ENCODE data around the gene ZNF280A. TPM values are rescaled to one million over a fixed set of nuclear protein-coding genes. Genes with fewer than 3 reads are reported as not detected.
"Not testable (repeated sequence)": the region's sequence is repeated elsewhere in the genome, so short reads cannot be mapped to it uniquely, and the experiment has no call there.

ZNF280A gene
- total and polyA plus RNA-seq, 2 experiments from 2014 or later, result not detected

GRCh38 chr22:22532547-22533071 lies 12.5 kb upstream of the ZNF280A start:
- not testable (repeated sequence) for H3K4me1 ChIP-seq (ENCODE audit: insufficient read depth); H3K9me3 Mint-ChIP-seq; H3F3A ChIP-seq (replicated peaks; ENCODE audit: low read depth); DNase-seq (ENCODE audit: low spot score); H3K4me3 Mint-ChIP-seq; H3K36me3 ChIP-seq (ENCODE audit: insufficient read depth); H3K79me2 ChIP-seq (replicated peaks; ENCODE audit: insufficient read depth); H3K4me3 ChIP-seq; ATAC-seq; H3K27ac ChIP-seq (ENCODE audit: low read depth); H4K20me1 ChIP-seq (replicated peaks; ENCODE audit: insufficient read depth); H3K4me1 Mint-ChIP-seq; H3K9me2 ChIP-seq (ENCODE audit: insufficient read depth); H3K4me2 ChIP-seq; H2AFZ ChIP-seq; H3K27ac Mint-ChIP-seq; H3K36me3 Mint-ChIP-seq (ENCODE audit: low read depth)
- H3K27me3 Mint-ChIP-seq (ENCODE audit: insufficient read depth, low read depth, poor library complexity), result peaks cover 62% of the 10 kb centered on the region
- peaks cover 98% of the 10 kb centered on the region for H3K27me3 ChIP-seq (ENCODE audit: insufficient read depth)

GRCh38 chr22:22531770-22532546 lies 11.9 kb upstream of the ZNF280A start:
- ATAC-seq (no peak), DNase-seq (ENCODE audit: low spot score) (no peak)
- Histone ChIP-seq H3F3A (replicated peaks; ENCODE audit: low read depth) (no peaks in the 10 kb centered on the region), H4K20me1 (replicated peaks; ENCODE audit: insufficient read depth) (no peaks in the 10 kb centered on the region), H3K79me2 (replicated peaks; ENCODE audit: insufficient read depth) (no peaks in the 10 kb centered on the region), H3K27me3 (ENCODE audit: insufficient read depth) (peaks cover 98% of the 10 kb centered on the region), H3K4me3 (no peak overlapping the region), H3K27ac (ENCODE audit: low read depth) (no peak overlapping the region), H2AFZ (no peak overlapping the region), H3K4me2 (no peak overlapping the region), H3K4me1 (ENCODE audit: insufficient read depth) (no peaks in the 10 kb centered on the region), H3K9me2 (ENCODE audit: insufficient read depth) (no peaks in the 10 kb centered on the region), H3K36me3 (ENCODE audit: insufficient read depth) (no peaks in the 10 kb centered on the region)
- TF ChIP-seq ZNF331 (CRISPR knock-in tag; IDR thresholded peaks at IDR 0.05; ENCODE audit: low read depth), result no peak
- TF ChIP-seq POLR2AphosphoS5 (IDR thresholded peaks at IDR 0.05; ENCODE audit: low read depth), result no peak
- no peak for TF ChIP-seq NANOG (IDR thresholded peaks at IDR 0.05; ENCODE audit: borderline replicate concordance)
- no peak for TF ChIP-seq CTCF (conservative IDR thresholded peaks at IDR 0.05; ENCODE audit: low read depth in 2 of 2)
- no peak for TF ChIP-seq STAT1 (IDR thresholded peaks at IDR 0.05; ENCODE audit: unreplicated experiment)
- TF ChIP-seq ZNF114 (CRISPR knock-in tag; IDR thresholded peaks at IDR 0.05), result no peak
- no peak for TF ChIP-seq EZH2phosphoT487 (IDR thresholded peaks at IDR 0.05; ENCODE audit: unreplicated experiment)
- TF ChIP-seq JUNB (IDR thresholded peaks at IDR 0.05; ENCODE audit: unreplicated experiment), result no peak
- no peak for TF ChIP-seq REST (IDR thresholded peaks at IDR 0.05; ENCODE audit: unreplicated experiment)
- TF ChIP-seq CREB1 (CRISPR knock-in tag; IDR thresholded peaks at IDR 0.05; ENCODE audit: low read depth), result no peak
- Mint-ChIP-seq H3K9me3 (no peaks in the 10 kb centered on the region), H3K27ac (no peak overlapping the region), H3K4me3 (no peak overlapping the region), H3K36me3 (ENCODE audit: low read depth) (no peaks in the 10 kb centered on the region), H3K27me3 (ENCODE audit: insufficient read depth, low read depth, poor library complexity) (peaks cover 59% of the 10 kb centered on the region), H3K4me1 (no peaks in the 10 kb centered on the region)

All from GM23338 (cell line).